Activated naive CD4-positive, alpha-beta T cell treated with anti-CD3 and anti-CD28 coated beads for 36 hours (primary cell): ENCODE data around the gene LAMA2. TPM values are rescaled to one million over a fixed set of nuclear protein-coding genes. Genes with fewer than 3 reads are reported as not detected.

ENCODE experiments used
- CTCF ChIA-PET: fragments of 350-600 bp; sonication (Branson Sonifier 250); formaldehyde crosslinking; loops from one replicate; lab custom pipeline; 2021; ENCODE audit warnings: antibody characterized with exemption; lab: Charles Lee
- DNase-seq: peaks from one replicate; pipeline ENCODE4 v3.0.0-alpha.2; 2020
- H3K27ac Mint-ChIP-seq: one replicate; pipeline ENCODE4 v1.8.0; 2021; ENCODE audit warnings: mild to moderate bottlenecking, mixed read lengths
- H3K27me3 Mint-ChIP-seq: one replicate; pipeline ENCODE4 v1.8.0; 2021; ENCODE audit warnings: low read depth, mixed read lengths
- H3K36me3 Mint-ChIP-seq: one replicate; pipeline ENCODE4 v1.8.0; 2021; ENCODE audit warnings: low read depth, mixed read lengths
- H3K4me1 Mint-ChIP-seq: one replicate; pipeline ENCODE4 v1.8.0; 2021; ENCODE audit warnings: low read depth, mixed read lengths
- H3K4me3 Mint-ChIP-seq: one replicate; pipeline ENCODE4 v1.8.0; 2021; ENCODE audit warnings: mild to moderate bottlenecking, moderate library complexity, mixed read lengths
- H3K9me3 Mint-ChIP-seq: one replicate; pipeline ENCODE4 v1.8.0; 2021; ENCODE audit warnings: mixed read lengths
- intact Hi-C: fragments of 100-400 bp; cut with micrococcal nuclease; formaldehyde crosslinking; loops from one replicate; pipeline ENCODE4 v1.15.1; 2023
- total RNA-seq, 2 experiments: library from RNA; stranded (reverse); gene quantifications; one replicate each; pipeline ENCODE4 v1.2.3, GENCODE V29; 2021

Gene LAMA2
- total RNA-seq, 2 experiments from 2014 or later = 0.86 to 2.2 TPM

DNA sequence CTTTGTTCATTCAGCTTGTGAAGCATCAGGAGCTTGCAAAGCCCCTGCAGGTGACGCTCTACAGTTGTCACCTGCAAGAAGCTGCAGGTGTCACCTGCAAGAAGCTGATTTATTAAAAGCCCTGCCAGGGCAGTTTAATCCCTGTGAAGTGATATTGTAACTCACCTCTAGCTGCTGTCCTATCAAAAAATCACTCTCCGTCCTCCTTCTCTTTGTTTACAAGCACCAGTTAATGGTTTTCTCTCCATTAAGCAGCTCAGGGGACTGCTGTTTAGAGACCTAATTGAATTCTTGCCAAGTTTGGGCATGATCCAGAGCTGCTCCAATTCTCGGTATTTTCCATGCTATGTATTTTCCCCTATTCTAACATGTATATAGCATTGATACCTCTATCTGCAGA lies 481.1 kb downstream of the LAMA2 start:
- Mint-ChIP-seq H3K4me1 (peaks cover 6% of the 10 kb centered on the region), H3K9me3 (no peaks in the 10 kb centered on the region), H3K36me3 (no peaks in the 10 kb centered on the region), H3K27me3 (peaks cover 9% of the 10 kb centered on the region), H3K4me3 (no peak overlapping the region), H3K27ac (no peak overlapping the region)
- intact Hi-C loops = no loop called here
- no peak for DNase-seq
- CTCF ChIA-PET = no interaction called here

DNA sequence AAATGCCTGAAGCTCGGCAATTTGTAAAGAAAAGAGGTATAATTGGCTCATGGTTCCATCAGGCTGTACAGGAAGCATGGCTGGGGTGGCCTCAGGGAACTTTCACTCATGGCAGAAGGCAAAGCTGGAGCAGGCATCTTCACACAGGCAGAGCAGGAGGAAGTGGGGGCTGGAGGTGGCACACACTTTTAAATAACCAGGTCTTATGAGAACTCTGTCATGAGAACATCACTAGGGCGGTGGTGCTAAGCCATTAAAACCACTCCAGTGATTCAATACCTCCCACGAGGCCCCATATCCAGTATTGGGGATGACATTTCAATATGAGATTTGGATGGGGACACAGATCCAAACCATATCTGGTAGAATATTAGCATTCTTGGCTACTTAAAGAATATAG lies 481.8 kb downstream of the LAMA2 start:
- Mint-ChIP-seq H3K36me3 (no peaks in the 10 kb centered on the region), H3K9me3 (no peaks in the 10 kb centered on the region), H3K4me1 (peaks cover 11% of the 10 kb centered on the region), H3K27me3 (peaks cover 6% of the 10 kb centered on the region), H3K27ac (no peak overlapping the region), H3K4me3 (no peak overlapping the region)
- no peak for DNase-seq
- intact Hi-C loops = no loop called here
- CTCF ChIA-PET = no interaction called here

DNA sequence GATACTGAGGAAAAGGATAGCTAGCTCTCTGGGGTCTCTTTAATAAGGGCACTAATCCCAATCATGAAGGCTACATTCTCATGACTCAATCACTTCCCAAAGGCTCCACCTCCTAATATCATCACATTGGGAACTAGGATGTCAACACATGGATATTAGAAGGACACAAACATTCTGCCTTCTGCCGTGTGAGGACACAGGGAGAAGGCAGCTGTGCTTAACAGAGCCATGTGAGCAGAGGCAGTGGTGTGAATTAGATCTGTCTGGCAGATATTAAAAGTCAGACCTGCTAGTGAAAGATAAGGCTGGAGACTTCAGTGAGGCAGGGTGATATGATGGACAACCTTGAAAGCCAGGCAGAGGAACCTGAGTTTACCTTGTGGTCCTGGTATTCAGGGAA lies 485.1 kb downstream of the LAMA2 start:
- CTCF ChIA-PET = interaction anchor here (0.6 kb wide), 1 partner anchor 28 kb away, joined by 3 read pairs; no protein-coding TSS in a partner anchor
- H3K4me1 Mint-ChIP-seq = peaks cover 20% of the 10 kb centered on the region
- DNase-seq = no peak
- no peaks in the 10 kb centered on the region for H3K27me3 Mint-ChIP-seq
- intact Hi-C loops = no loop called here
- no peak overlapping the region for H3K4me3 Mint-ChIP-seq
- no peak overlapping the region for H3K27ac Mint-ChIP-seq
- no peaks in the 10 kb centered on the region for H3K36me3 Mint-ChIP-seq
- H3K9me3 Mint-ChIP-seq = no peaks in the 10 kb centered on the region

DNA sequence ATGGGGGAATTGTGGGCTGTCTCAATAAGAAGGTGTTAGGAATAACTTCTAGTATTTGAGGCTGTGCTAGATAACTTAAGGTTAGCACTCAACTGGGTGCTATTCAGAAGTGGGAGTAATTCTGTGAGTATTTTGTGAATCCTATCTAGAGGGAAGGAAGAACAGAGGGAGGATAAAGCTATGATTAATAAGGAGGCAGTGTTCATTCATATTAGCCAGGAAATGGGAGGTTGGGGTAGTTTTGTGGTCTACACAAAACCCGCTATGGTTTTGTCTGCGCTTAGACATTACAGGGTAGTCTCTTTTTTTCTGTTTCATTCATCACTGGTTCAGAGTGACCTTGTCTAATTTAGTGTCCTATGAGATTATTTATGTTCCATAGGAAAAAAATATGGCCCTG lies 486.0 kb downstream of the LAMA2 start:
- intact Hi-C loops = no loop called here
- no peaks in the 10 kb centered on the region for H3K27me3 Mint-ChIP-seq
- peaks cover 20% of the 10 kb centered on the region for H3K4me1 Mint-ChIP-seq
- no peaks in the 10 kb centered on the region for H3K36me3 Mint-ChIP-seq
- H3K27ac Mint-ChIP-seq = no peak overlapping the region
- peak; percentile 10 for DNase-seq
- CTCF ChIA-PET = interaction anchor here (0.7 to 1.3 kb wide), 2 partner anchors 14 to 552 kb away, joined by 3 to 6 read pairs; no protein-coding TSS in a partner anchor
- H3K4me3 Mint-ChIP-seq = no peak overlapping the region
- no peaks in the 10 kb centered on the region for H3K9me3 Mint-ChIP-seq

DNA sequence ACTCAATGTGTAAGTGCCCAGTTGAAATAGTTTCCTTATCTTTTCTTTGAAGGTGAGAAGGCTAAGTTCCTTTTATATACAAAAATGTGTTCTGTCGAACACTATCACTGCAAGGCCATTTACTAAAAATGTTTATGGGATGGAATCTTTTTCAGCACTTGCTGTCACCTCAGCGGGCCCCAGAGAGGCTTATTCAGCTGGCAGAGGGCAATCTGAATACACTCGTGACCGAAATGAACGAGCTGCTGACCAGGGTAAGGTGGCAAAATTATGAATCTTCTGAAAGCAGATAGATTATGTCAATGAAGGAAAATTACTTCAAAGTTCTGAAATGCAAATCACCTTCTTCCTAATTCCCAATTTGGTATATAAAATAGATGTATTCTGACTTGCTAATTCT lies 486.8 kb downstream of the LAMA2 start:
- no peak overlapping the region for H3K4me3 Mint-ChIP-seq
- H3K27me3 Mint-ChIP-seq = no peaks in the 10 kb centered on the region
- CTCF ChIA-PET = interaction anchor here (1.1 to 1.7 kb wide), 5 partner anchors 9 to 117 kb away, joined by 3 to 11 read pairs (median 6); no protein-coding TSS in a partner anchor
- H3K36me3 Mint-ChIP-seq = no peaks in the 10 kb centered on the region
- DNase-seq = no peak
- H3K9me3 Mint-ChIP-seq = no peaks in the 10 kb centered on the region
- peaks cover 20% of the 10 kb centered on the region for H3K4me1 Mint-ChIP-seq
- no peak overlapping the region for H3K27ac Mint-ChIP-seq
- intact Hi-C loops = loop anchor here (1.0 to 2.0 kb wide), 8 partner anchors 89 to 1633 kb away; no protein-coding TSS in a partner anchor

DNA sequence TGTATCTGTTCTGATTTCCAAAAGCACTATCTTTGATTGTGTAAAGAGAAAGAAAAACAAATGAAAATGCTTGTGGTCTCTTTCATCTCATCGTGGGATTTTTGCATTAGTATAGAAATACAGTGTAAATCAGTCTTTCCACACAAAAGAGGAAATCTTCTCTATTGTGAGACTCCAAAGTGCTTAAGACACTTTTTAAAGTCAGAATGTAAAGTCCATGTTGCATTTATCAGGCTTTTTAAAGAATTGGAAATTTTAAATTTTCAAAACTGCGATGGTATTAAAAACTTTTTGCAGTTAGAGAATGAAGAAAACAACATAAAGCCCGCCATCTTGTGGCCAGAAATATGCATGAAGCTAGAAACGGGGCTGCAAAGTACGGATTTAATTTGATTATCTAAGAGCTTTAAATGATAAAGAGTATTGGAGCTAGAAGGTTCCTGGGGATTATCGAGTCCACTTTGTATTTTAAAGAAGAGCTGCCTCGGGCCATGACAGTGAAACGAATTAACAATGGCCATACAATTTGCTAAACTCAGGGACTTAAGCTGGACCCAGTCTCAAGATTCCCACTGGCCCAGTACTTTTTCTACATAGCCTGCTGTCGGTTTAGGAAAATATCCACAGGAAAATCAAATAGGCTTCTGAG lies 487.5 kb downstream of the LAMA2 start:
- intact Hi-C loops = loop anchor here (1.0 to 2.0 kb wide), 8 partner anchors 90 to 1634 kb away; no protein-coding TSS in a partner anchor
- H3K4me1 Mint-ChIP-seq = peaks cover 20% of the 10 kb centered on the region
- H3K27ac Mint-ChIP-seq = no peak overlapping the region
- no peak overlapping the region for H3K4me3 Mint-ChIP-seq
- CTCF ChIA-PET = interaction anchor here (0.6 to 1.7 kb wide), 21 partner anchors 10 to 195 kb away, joined by 3 to 11 read pairs (median 4); no protein-coding TSS in a partner anchor
- H3K9me3 Mint-ChIP-seq = no peaks in the 10 kb centered on the region
- H3K27me3 Mint-ChIP-seq = no peaks in the 10 kb centered on the region
- no peaks in the 10 kb centered on the region for H3K36me3 Mint-ChIP-seq
- peak; percentile 77 for DNase-seq

DNA sequence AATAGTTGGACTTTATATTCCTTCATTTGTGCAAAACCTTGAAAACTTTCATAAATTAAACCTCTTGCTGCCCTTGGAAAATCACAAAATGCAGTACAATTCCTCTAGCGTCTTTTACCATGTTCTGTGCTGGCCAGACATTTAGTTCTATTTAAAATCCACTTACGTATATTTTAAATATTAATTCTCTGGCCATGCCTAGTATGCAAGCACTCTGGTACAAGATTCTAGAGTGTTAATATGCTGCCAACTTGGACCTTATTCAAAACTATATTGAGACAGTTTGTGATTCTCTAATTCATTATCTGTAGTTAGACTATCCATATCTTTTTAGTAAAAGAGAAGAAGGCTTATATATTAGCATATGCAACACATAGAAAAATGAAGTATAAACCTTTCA lies 498.9 kb downstream of the LAMA2 start:
- H3K4me1 Mint-ChIP-seq = no peaks in the 10 kb centered on the region
- H3K9me3 Mint-ChIP-seq = no peaks in the 10 kb centered on the region
- no peak overlapping the region for H3K27ac Mint-ChIP-seq
- intact Hi-C loops = no loop called here
- no peak overlapping the region for H3K4me3 Mint-ChIP-seq
- H3K36me3 Mint-ChIP-seq = no peaks in the 10 kb centered on the region
- no peak for DNase-seq
- H3K27me3 Mint-ChIP-seq = peaks cover 6% of the 10 kb centered on the region
- CTCF ChIA-PET = no interaction called here

DNA sequence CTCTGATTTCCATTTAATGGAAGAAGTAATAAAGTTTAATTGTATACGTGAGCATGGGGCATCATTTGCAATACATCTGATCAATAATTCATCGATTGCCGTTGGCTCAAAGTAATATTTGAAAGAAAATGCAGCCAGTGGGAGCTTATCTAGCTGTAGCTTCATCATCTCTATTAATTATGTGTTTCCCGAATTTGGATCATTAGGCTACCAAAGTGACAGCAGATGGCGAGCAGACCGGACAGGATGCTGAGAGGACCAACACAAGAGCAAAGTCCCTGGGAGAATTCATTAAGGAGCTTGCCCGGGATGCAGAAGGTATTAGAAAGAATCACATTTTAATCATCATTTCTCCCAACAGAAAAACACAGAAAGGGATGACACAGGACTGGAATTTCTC lies 500.0 kb downstream of the LAMA2 start:
- CTCF ChIA-PET = interaction anchor here (0.6 to 1.3 kb wide), 3 partner anchors 14 to 192 kb away, joined by 3 to 4 read pairs (median 3); no protein-coding TSS in a partner anchor
- no peaks in the 10 kb centered on the region for H3K4me1 Mint-ChIP-seq
- no peaks in the 10 kb centered on the region for H3K36me3 Mint-ChIP-seq
- H3K27me3 Mint-ChIP-seq = peaks cover 6% of the 10 kb centered on the region
- no peaks in the 10 kb centered on the region for H3K9me3 Mint-ChIP-seq
- H3K4me3 Mint-ChIP-seq = no peak overlapping the region
- intact Hi-C loops = no loop called here
- no peak overlapping the region for H3K27ac Mint-ChIP-seq
- no peak for DNase-seq

DNA sequence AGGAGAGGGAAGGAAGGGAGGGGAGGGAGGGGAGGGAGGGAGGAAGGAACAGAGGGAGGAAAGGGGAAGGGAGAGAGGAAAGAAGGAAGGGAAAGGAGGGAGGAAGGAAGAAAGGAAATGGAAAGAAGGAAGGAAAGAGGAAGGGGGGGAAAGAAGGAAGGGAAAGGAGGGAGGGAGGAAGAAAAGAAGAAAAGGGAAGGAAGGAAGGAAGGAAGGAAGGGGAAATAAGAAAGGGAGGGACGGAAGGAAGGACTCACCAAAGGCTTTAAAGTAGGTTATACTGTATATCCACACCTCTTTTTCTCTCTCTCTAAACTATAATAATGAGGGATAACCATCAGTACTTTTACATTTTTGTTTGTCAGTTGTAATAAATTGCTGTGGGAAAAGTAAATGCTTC lies 502.2 kb downstream of the LAMA2 start:
- Mint-ChIP-seq H3K27me3 (peaks cover 6% of the 10 kb centered on the region), H3K4me3 (no peak overlapping the region), H3K4me1 (no peaks in the 10 kb centered on the region), H3K9me3 (no peaks in the 10 kb centered on the region), H3K36me3 (no peaks in the 10 kb centered on the region), H3K27ac (no peak overlapping the region)
- intact Hi-C loops = no loop called here
- CTCF ChIA-PET = no interaction called here
- DNase-seq = no peak

DNA sequence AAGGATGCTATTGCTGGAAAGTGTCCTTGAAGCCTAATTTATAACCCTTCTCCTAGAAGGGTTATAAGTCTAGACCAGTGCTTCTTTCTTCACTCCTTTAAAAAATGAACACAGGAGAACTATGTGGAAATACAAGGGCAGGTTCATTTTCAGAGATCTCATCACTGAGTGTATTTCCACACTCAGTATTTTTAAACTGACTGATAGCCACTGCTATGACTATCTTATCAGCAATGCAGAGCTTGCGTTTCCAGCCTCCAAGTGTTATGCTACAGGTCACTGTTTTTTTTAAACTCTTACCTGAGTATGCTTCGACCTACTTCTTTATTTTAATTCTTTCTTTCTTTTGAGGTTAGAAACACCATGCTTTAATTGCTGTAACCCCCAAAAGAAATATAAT lies 508.0 kb downstream of the LAMA2 start:
- no peak overlapping the region for H3K27ac Mint-ChIP-seq
- CTCF ChIA-PET = no interaction called here
- peaks cover 5% of the 10 kb centered on the region for H3K27me3 Mint-ChIP-seq
- DNase-seq = no peak
- no peak overlapping the region for H3K4me3 Mint-ChIP-seq
- no peaks in the 10 kb centered on the region for H3K36me3 Mint-ChIP-seq
- intact Hi-C loops = no loop called here
- no peaks in the 10 kb centered on the region for H3K9me3 Mint-ChIP-seq
- H3K4me1 Mint-ChIP-seq = peaks cover 3% of the 10 kb centered on the region

DNA sequence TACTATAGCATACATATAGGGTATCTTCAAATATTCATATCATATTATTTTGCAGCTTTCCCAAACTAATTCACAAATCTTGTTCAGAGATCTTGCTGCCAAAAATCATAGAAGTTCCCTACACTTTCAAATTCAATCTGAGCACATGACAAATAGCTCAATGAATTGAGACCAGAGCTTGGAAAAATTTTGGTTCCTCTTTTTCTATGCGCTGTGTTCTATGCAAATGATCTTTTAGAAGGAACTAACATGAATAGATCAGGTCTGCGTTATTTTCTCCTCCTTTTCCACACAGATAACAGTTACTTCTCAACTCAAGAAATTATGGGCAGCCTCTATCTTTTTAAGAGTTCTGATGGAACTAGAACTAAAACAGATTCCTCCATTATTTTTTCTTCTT lies 510.7 kb downstream of the LAMA2 start:
- Mint-ChIP-seq H3K9me3 (no peaks in the 10 kb centered on the region), H3K27ac (no peak overlapping the region), H3K4me1 (peaks cover 3% of the 10 kb centered on the region), H3K4me3 (no peak overlapping the region), H3K36me3 (no peaks in the 10 kb centered on the region), H3K27me3 (peaks cover 5% of the 10 kb centered on the region)
- CTCF ChIA-PET = interaction anchor here (0.7 kb wide), 1 partner anchor 382 kb away, joined by 3 read pairs; no protein-coding TSS in a partner anchor
- intact Hi-C loops = no loop called here
- DNase-seq = no peak

DNA sequence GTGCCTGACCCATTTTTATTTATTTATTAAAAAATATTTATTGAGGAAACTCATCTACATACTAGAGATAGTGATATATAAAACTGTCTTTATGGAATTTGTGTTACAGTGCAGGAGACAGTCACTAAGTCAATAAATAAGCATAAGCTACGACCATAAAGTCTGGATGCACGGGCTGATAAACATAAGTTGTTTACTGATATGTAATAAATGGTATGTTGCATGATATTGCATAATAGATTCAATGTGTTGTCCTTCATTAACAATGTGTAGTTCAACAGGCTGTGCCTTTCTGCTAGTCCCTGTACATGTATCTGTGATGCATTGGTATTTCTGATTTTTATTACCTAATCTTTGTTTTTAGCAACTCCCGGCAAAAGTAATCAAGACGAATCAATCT lies 515.8 kb downstream of the LAMA2 start:
- Mint-ChIP-seq H3K36me3 (no peaks in the 10 kb centered on the region), H3K9me3 (no peaks in the 10 kb centered on the region), H3K27me3 (peaks cover under 1% of the 10 kb centered on the region), H3K4me3 (no peak overlapping the region), H3K27ac (no peak overlapping the region), H3K4me1 (no peaks in the 10 kb centered on the region)
- intact Hi-C loops = no loop called here
- CTCF ChIA-PET = interaction anchor here (1.4 kb wide), 1 partner anchor 28 kb away, joined by 4 read pairs; no protein-coding TSS in a partner anchor
- no peak for DNase-seq

DNA sequence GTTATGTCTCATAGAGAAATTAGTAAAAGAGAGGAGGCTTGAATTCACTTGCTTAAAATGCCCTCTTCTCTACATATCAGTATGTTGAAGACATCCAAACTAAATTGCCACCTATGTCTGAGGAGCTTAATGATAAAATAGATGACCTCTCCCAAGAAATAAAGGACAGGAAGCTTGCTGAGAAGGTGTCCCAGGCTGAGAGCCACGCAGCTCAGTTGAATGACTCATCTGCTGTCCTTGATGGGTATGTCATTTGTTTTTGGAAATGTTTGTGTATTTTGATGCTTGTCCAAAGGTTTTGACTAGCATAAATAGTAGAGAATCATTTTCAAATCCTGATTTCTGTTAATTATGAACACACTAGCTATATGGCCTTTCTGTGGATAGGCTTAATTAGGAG lies 519.3 kb downstream of the LAMA2 start:
- H3K27me3 Mint-ChIP-seq = no peaks in the 10 kb centered on the region
- no peak overlapping the region for H3K27ac Mint-ChIP-seq
- DNase-seq = no peak
- peaks cover 4% of the 10 kb centered on the region for H3K4me1 Mint-ChIP-seq
- H3K4me3 Mint-ChIP-seq = no peak overlapping the region
- CTCF ChIA-PET = interaction anchor here (0.7 to 1.3 kb wide), 2 partner anchors 32 to 51 kb away, joined by 3 to 4 read pairs; no protein-coding TSS in a partner anchor
- intact Hi-C loops = no loop called here
- no peaks in the 10 kb centered on the region for H3K36me3 Mint-ChIP-seq
- no peaks in the 10 kb centered on the region for H3K9me3 Mint-ChIP-seq
